Stimulated activated memory B cell treated with anti-CD40 and anti-IgM and Interleukin-4, amounts not matched to agents 10 μg/mL and 1 μg/mL and 100 μg/mL, for 72 hours (primary cell): ENCODE results near the gene PCDHA6.
"Not testable (repeated sequence)": the region's sequence is repeated elsewhere in the genome, so short reads cannot be mapped to it uniquely, and the experiment has no call there.

Experiments
- ATAC-seq: fragments of 150-1000 bp; cut with Tn5 transposase; 2 replicates; pipeline ENCODE4 v1.10.0; 2021
- H3K27ac Mint-ChIP-seq: one replicate; pipeline ENCODE4 v1.8.0; 2022; ENCODE audit warnings: mild to moderate bottlenecking, mixed read lengths
- H3K27me3 Mint-ChIP-seq: one replicate; pipeline ENCODE4 v1.8.0; 2022; ENCODE audit warnings: mixed read lengths
- H3K36me3 Mint-ChIP-seq: one replicate; pipeline ENCODE4 v1.8.0; 2022; ENCODE audit warnings: mixed read lengths
- H3K4me1 Mint-ChIP-seq: one replicate; pipeline ENCODE4 v1.8.0; 2022; ENCODE audit warnings: mixed read lengths
- H3K4me3 Mint-ChIP-seq: one replicate; pipeline ENCODE4 v1.8.0; 2022; ENCODE audit warnings: mild to moderate bottlenecking, moderate library complexity, mixed read lengths
- H3K9me3 Mint-ChIP-seq: one replicate; pipeline ENCODE4 v1.8.0; 2022; ENCODE audit warnings: mixed read lengths

The PCDHA6 gene

DNA sequence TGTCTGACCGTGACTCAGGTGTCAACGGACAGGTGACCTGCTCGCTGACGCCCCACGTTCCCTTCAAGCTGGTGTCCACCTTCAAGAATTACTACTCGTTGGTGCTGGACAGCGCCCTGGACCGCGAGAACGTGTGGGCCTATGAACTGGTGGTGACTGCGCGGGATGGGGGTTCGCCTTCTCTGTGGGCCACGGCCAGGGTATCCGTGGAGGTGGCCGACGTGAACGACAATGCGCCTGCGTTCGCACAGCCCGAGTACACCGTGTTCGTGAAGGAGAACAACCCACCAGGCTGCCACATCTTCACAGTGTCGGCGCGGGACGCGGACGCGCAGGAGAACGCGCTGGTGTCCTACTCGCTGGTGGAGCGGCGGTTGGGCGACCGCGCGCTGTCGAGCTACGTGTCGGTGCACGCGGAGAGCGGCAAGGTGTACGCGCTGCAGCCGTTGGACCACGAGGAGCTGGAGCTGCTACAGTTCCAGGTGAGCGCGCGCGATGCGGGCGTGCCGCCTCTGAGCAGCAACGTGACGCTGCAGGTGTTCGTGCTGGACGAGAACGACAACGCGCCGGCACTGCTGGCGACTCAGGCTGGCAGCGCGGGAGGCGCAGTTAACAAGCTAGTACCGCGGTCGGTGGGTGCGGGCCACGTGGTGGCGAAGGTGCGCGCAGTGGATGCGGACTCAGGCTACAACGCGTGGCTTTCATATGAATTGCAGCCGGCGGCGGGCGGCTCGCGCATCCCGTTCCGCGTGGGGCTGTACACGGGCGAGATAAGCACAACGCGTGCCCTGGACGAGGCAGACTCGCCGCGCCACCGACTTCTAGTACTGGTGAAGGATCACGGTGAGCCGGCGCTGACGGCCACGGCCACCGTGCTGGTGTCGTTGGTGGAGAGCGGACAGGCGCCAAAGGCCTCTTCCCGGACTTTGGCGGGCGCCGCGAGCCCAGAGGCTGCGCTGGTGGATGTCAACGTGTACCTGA lies 42.8 kb downstream of the PCDHA6 start:
- no peak for ATAC-seq
- H3K27me3 Mint-ChIP-seq, result no peaks in the 10 kb centered on the region
- H3K4me1 Mint-ChIP-seq, result no peaks in the 10 kb centered on the region
- H3K9me3 Mint-ChIP-seq, result no peaks in the 10 kb centered on the region
- H3K36me3 Mint-ChIP-seq, result no peaks in the 10 kb centered on the region
- no peak overlapping the region for H3K4me3 Mint-ChIP-seq
- no peak overlapping the region for H3K27ac Mint-ChIP-seq

DNA sequence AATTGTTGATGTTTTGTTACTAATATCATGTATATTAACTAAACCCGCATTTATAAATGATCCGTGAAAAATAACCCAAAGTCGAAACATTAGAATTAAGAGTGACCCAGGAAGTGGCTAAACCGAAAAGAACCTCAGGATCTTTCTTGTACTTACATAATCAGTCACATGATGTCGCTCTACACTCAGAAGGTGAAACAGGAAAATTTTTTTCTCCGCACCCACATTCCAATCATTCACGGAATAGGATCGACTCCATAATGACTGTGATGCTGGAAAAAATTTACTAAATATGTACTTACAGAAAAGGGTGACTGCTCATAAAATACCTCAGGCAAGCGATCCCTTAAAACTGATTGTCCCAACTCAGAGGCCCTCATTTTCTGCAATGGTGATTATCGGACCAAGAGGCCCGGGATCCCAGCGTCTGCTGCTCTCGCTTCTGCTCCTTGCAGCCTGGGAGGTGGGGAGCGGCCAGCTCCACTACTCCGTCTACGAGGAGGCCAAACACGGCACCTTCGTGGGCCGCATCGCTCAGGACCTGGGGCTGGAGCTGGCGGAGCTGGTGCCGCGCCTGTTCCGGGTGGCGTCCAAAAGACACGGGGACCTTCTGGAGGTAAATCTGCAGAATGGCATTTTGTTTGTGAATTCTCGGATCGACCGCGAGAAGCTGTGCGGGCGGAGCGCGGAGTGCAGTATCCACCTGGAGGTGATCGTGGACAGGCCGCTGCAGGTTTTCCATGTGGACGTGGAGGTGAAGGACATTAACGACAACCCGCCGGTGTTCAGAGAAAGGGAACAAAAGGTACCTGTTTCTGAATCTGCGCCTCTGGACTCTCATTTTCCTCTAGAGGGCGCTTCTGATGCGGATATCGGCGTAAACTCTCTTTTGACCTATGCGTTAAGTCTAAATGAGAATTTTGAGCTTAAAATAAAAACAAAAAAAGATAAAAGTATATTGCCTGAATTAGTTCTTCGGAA lies 47.6 kb downstream of the PCDHA6 start, which contains the start of gene PCDHA12:
Gene PCDHA12 (plus strand): TSS at position 224 of the 981 bp plus-strand sequence. CDS start 165 bp downstream, at position 389.
- H3K27ac Mint-ChIP-seq, result no peak within 1 kb of the TSS
- H3K27me3 Mint-ChIP-seq, result peaks cover 20% of the 10 kb centered on the region
- no peak within 1 kb of the TSS for H3K4me3 Mint-ChIP-seq
- peaks cover 6% of the 10 kb centered on the region for H3K9me3 Mint-ChIP-seq
- no peaks in the 10 kb centered on the region for H3K4me1 Mint-ChIP-seq
- no peaks in the 10 kb centered on the region for H3K36me3 Mint-ChIP-seq
- no peak for ATAC-seq

DNA sequence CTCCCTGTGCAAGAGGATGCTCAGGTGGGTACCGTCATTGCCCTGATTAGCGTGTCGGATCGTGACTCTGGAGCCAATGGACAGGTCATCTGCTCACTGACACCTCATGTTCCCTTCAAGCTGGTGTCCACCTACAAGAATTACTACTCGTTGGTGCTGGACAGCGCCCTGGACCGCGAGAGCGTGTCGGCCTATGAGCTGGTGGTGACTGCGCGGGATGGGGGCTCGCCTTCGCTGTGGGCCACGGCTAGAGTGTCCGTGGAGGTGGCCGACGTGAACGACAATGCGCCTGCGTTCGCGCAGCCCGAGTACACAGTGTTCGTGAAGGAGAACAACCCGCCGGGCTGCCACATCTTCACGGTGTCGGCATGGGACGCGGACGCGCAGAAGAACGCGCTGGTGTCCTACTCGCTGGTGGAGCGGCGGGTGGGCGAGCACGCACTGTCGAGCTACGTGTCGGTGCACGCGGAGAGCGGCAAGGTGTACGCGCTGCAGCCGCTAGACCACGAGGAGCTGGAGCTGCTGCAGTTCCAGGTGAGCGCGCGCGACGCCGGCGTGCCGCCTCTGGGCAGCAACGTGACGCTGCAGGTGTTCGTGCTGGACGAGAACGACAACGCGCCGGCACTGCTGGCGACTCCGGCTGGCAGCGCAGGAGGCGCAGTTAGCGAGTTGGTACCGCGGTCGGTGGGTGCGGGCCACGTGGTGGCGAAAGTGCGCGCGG lies 48.9 kb downstream of the PCDHA6 start:
- not testable (repeated sequence) for H3K36me3 Mint-ChIP-seq, ATAC-seq, H3K4me3 Mint-ChIP-seq, H3K4me1 Mint-ChIP-seq, H3K27ac Mint-ChIP-seq
- peaks cover 33% of the 10 kb centered on the region for H3K27me3 Mint-ChIP-seq
- H3K9me3 Mint-ChIP-seq, result peaks cover 13% of the 10 kb centered on the region

DNA sequence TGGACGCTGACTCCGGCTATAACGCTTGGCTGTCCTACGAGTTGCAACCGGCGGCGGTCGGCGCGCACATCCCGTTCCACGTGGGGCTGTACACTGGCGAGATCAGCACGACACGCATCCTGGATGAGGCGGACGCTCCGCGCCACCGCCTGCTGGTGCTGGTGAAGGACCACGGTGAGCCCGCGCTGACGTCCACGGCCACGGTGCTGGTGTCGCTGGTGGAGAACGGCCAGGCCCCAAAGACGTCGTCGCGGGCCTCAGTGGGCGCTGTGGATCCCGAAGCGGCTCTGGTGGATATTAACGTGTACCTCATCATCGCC lies 49.5 kb downstream of the PCDHA6 start:
- ATAC-seq, result no peak
- no peak overlapping the region for H3K4me3 Mint-ChIP-seq
- no peak overlapping the region for H3K27ac Mint-ChIP-seq
- H3K27me3 Mint-ChIP-seq, result peaks cover 36% of the 10 kb centered on the region
- H3K9me3 Mint-ChIP-seq, result peaks cover 14% of the 10 kb centered on the region
- no peaks in the 10 kb centered on the region for H3K36me3 Mint-ChIP-seq
- H3K4me1 Mint-ChIP-seq, result no peaks in the 10 kb centered on the region
